GM19193 (cell line): ENCODE data around the gene NOP9.

ENCODE experiments used
- POLR2A ChIP-seq: IDR thresholded peaks from 4 replicates; pipeline ENCODE4 v1.6.1; 2011; ENCODE audit not compliant: insufficient read depth, insufficient read length; ENCODE audit errors: extremely low read depth

NOP9 gene

GRCh38 chr14:24260026-24260779 lies 39.4 kb upstream of the NOP9 start:
- TF ChIP-seq POLR2A = no peak

GRCh38 chr14:24260780-24261157 lies 38.9 kb upstream of the NOP9 start:
- TF ChIP-seq POLR2A = no peak

- TF ChIP-seq POLR2A = no peak
These were observed 38.2 kb upstream of the NOP9 start for GRCh38 chr14:24261256-24261968.

DNA sequence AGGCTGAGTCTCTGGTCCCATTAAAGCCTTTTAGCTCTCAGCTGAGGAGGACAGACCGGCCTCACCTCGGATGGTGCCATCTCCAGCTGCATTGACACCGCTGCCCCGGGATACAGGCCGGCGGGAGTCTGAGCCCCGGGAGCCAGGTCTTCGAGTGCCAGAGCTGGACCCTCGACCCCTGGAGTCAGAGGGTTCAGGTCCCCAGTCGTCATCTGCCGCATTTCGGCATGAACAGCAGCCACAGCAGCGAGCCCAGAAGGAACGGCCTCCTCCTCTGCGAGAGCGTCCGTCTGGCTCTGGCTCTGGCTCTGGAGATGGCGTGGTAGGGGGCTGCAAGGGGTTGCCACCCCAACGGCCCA lies 37.7 kb upstream of the NOP9 start:
- no peak for TF ChIP-seq POLR2A

- no peak for TF ChIP-seq POLR2A
These were observed 36.6 kb upstream of the NOP9 start, which contains the start of gene TGM1 for GRCh38 chr14:24262821-24263733. TGM1 (minus strand) TSS chr14:24263177; CDS start chr14:24262352, 825 bp downstream.

DNA sequence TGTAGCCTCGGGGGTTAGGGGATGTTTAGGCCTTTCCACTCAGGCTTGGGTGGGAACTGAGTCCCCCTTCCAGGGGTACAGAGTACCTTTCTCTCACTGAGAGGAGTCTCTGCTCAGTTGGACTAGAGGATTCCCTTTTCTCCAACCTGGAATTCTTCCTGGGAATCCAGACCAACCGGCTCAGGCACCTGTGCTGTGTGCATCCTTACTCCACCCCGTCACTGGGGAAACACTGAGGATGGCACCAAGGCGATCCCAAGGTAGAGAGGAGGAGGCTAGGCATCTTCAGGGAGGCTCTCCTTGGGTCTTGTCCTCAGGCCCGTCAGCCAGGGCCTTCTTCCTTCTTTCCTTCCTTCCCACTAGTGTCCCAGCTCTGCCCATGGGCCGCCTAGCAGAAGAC lies 35.8 kb upstream of the NOP9 start:
- no peak for TF ChIP-seq POLR2A

DNA sequence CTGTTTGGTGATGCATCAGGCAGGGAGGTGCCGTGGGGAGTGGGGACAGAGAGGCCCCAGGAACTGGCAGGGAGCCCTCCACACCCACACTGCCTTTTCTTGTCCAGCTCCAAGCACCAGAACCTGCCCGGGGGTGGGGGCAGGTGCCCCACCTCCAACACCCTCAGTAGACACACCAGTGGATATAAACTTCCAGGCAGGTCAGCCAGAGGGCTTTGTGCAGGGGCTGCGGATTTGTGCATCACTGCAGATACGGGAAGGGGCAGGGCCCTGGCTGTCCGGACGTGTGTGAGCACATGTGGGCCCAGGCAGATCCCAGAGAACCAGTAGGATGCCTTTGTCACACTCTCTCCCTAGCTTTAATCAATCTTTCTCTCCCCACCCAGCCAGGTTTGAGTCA lies 35.4 kb upstream of the NOP9 start:
- TF ChIP-seq POLR2A = no peak

DNA sequence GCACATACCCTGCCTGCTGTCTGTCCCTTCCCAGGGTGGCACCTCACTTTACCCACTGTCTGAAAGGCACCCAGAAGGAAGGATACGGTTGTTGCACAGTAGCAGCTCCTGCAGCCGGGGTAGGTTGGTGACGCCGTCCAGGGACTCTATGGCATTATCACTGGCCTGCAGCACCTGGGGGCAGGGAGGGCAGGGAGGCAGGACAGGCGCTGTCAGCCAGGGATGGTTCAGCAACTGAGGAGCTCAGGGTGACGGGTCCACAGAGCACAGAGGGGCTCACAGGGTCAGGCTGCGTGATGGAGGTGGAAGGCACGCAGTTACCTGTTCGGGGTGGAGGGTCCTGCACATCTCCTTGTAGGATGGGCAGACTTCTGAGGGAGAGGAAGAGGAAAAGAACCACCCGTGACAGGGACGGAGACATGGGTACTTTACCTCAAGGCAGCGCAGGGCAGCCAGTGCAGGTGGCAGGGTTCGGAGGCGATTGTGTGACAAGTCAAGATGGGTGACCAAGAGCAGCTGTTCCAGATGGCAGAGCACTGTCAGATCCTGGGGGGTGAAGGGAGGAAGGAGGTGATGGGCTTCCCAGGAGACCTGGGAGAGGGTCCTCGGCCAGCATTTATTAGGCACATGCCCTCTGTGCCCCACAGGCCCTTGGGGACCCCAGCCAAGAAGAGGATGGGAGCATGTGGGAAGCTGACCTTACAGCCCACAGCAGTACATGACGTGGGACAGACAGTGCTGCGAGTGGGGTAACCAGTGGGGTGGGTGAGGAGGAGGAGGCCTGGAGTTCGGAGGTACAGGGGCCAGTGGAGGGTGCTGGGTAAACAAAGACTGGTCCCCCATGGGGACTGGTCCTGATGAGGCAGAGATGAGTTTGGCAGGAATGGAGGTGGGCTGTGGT lies 33.1 kb upstream of the NOP9 start:
- no peak for TF ChIP-seq POLR2A

DNA sequence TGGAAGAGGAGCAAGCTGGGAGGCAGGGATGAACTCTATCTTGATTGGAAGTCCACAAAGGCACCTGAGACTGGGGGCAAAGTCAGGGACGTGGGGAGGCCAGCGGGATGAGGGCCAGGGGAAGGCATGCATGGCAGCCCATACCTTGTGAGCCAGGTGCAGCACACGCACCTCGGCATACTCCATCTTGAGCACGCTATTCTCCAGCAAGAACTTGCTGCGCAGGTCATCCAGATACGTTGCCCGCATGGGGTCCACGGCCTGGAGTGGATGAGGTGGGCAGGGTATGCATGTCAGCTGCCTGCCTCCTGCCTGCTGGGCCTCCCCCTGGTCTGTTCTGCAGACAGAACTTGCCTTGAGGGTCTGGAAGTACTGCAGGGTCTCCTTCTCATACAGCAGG lies 32.1 kb upstream of the NOP9 start:
- no peak for TF ChIP-seq POLR2A

DNA sequence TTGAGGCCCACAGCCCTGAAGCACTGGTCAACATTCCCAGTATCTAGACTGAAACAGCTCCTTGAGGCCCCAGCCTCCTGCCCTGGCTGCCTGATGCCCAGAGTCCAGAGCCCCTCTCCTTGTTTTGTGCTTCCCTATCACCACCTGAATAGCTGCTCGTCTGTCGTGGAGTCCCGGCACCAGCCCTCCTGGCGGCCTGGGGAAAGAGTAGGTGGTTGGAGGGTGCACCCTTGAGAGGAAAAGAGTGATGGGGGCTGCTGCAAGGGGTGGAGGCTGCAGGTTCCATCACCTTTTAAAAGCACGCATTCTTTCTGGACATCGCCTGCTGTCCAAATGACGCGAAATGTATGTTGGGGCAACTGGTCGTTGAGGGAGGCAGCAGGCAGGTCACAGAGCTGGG lies 31.4 kb upstream of the NOP9 start:
- no peak for TF ChIP-seq POLR2A

- no peak for TF ChIP-seq POLR2A
These were observed 30.3 kb upstream of the NOP9 start for GRCh38 chr14:24269368-24269767.

- TF ChIP-seq POLR2A = no peak
These were observed 29.6 kb upstream of the NOP9 start for GRCh38 chr14:24269910-24270536.

- no peak for TF ChIP-seq POLR2A
These were observed 29.0 kb upstream of the NOP9 start for GRCh38 chr14:24270537-24271133.
